ENCODE measurements around the gene MINDY2.

DNA sequence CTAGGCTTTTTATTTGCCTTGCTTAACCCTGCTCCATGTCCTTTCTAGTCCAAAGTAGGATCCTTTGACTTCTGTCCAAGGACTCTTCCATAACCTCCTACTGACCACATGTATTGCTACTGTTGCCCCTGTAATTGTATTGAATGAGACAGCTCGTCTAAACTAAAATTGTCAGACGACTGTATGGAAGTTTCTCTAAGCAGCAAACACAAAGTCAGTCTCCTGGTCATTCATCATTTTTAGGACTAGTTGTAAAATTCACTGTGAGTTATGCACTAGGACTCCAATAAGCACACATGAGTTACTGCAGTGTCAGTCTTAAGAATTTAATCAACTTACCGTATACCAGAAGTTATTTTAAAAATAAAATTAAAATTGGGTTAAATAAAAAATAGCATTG lies 129.5 kb downstream of the MINDY2 start:
- TF ChIP-seq, protein P1, sequence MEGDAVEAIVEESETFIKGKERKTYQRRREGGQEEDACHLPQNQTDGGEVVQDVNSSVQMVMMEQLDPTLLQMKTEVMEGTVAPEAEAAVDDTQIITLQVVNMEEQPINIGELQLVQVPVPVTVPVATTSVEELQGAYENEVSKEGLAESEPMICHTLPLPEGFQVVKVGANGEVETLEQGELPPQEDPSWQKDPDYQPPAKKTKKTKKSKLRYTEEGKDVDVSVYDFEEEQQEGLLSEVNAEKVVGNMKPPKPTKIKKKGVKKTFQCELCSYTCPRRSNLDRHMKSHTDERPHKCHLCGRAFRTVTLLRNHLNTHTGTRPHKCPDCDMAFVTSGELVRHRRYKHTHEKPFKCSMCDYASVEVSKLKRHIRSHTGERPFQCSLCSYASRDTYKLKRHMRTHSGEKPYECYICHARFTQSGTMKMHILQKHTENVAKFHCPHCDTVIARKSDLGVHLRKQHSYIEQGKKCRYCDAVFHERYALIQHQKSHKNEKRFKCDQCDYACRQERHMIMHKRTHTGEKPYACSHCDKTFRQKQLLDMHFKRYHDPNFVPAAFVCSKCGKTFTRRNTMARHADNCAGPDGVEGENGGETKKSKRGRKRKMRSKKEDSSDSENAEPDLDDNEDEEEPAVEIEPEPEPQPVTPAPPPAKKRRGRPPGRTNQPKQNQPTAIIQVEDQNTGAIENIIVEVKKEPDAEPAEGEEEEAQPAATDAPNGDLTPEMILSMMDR (optimal IDR thresholded peaks at IDR 0.05 in 1 of 3, IDR thresholded peaks at IDR 0.05 in 1 of 3, conservative IDR thresholded peaks at IDR 0.05 in 1 of 3; ENCODE audit: extremely low read depth in 1 of 3, insufficient read depth in 2 of 3, low read length in 3 of 3), result no peak
- no peak for TF ChIP-seq EZH2 (IDR thresholded peaks at IDR 0.05; ENCODE audit: low read length)

Data from keratinocyte (primary cell).